SK-N-SH treated with all-trans-retinoic acid at 6 μM for 48 hours (cell line): ENCODE data around the gene TIMMDC1.

Source experiments
- ATAC-seq: fragments of 200-7000 bp; cut with Tn5 transposase; 3 replicates; pipeline ENCODE4 v1.9.1; 2020; ENCODE audit warnings: mild to moderate bottlenecking, moderate library complexity
- ARNTL ChIP-seq: fragments of 450-650 bp; formaldehyde crosslinking; IDR thresholded peaks from 2 replicates; pipeline ENCODE4 v1.5.0; 2020; ENCODE audit warnings: low read depth, mild to moderate bottlenecking, moderate library complexity, borderline replicate concordance
- BACH2 ChIP-seq: fragments of 250-450 bp; sonication (Bioruptor Pico); IDR thresholded peaks from 2 replicates; pipeline ENCODE4 v1.9.0; 2021; ENCODE audit warnings: mild to moderate bottlenecking, borderline replicate concordance
- CREB5 ChIP-seq: fragments of 250-450 bp; sonication (Bioruptor Pico); IDR thresholded peaks from 2 replicates; pipeline ENCODE4 v1.5.1; 2020; ENCODE audit warnings: low read depth, mild to moderate bottlenecking, moderate library complexity
- CSDC2 ChIP-seq: fragments of 250-450 bp; sonication (Bioruptor Pico); IDR thresholded peaks from 2 replicates; pipeline ENCODE4 v1.5.0; 2020; ENCODE audit warnings: mild to moderate bottlenecking, moderate library complexity
- CSRNP3 ChIP-seq: fragments of 250-450 bp; sonication (Bioruptor Pico); IDR thresholded peaks from 2 replicates; pipeline ENCODE4 v1.5.1; 2021; ENCODE audit warnings: mild to moderate bottlenecking, moderate library complexity
- ESRRG ChIP-seq: fragments of 250-450 bp; sonication (Bioruptor Pico); IDR thresholded peaks from 2 replicates; pipeline ENCODE4 v1.6.1; 2021; ENCODE audit warnings: mild to moderate bottlenecking
- GLIS3 ChIP-seq: fragments of 250-450 bp; sonication (Bioruptor Pico); IDR thresholded peaks from 2 replicates; pipeline ENCODE4 v1.5.0; 2020; ENCODE audit warnings: mild to moderate bottlenecking, moderate library complexity
- ISL1 ChIP-seq: fragments of 250-450 bp; sonication (Bioruptor Pico); IDR thresholded peaks from 2 replicates; pipeline ENCODE4 v2.1.2; 2022; ENCODE audit warnings: mild to moderate bottlenecking, moderate library complexity
- OSR1 ChIP-seq: fragments of 250-450 bp; sonication (Bioruptor Pico); IDR thresholded peaks from 2 replicates; pipeline ENCODE4 v1.8.0; 2022; ENCODE audit warnings: moderate library complexity, mild to moderate bottlenecking, inconsistent platforms
- POU6F1 ChIP-seq: fragments of 250-450 bp; sonication (Bioruptor Pico); IDR thresholded peaks from 2 replicates; pipeline ENCODE4 v1.8.0; 2021; ENCODE audit warnings: low read depth, mild to moderate bottlenecking, moderate library complexity, borderline replicate concordance
- PPARA ChIP-seq: fragments of 250-450 bp; sonication (Bioruptor Pico); IDR thresholded peaks from 2 replicates; pipeline ENCODE4 v1.5.0; 2020; ENCODE audit warnings: mild to moderate bottlenecking, borderline replicate concordance
- RARB ChIP-seq: fragments of 250-450 bp; sonication (Bioruptor Pico); IDR thresholded peaks from 2 replicates; pipeline ENCODE4 v1.8.0; 2021; ENCODE audit warnings: mild to moderate bottlenecking, moderate library complexity
- TCF4 ChIP-seq: fragments of 250-450 bp; sonication (Bioruptor Pico); IDR thresholded peaks from 2 replicates; pipeline ENCODE4 v1.8.0; 2021; ENCODE audit warnings: mild to moderate bottlenecking, moderate library complexity, borderline replicate concordance
- ZC3H10 ChIP-seq: fragments of 250-450 bp; sonication (Bioruptor Pico); IDR thresholded peaks from 2 replicates; pipeline ENCODE4 v1.5.1; 2021; ENCODE audit warnings: mild to moderate bottlenecking, moderate library complexity
- ZFP3 ChIP-seq: fragments of 250-450 bp; sonication (Bioruptor Pico); IDR thresholded peaks from 2 replicates; pipeline ENCODE4 v1.5.0; 2020; ENCODE audit warnings: mild to moderate bottlenecking, moderate library complexity
- ZFP30 ChIP-seq: fragments of 450-650 bp; formaldehyde crosslinking; IDR thresholded peaks from 2 replicates; pipeline ENCODE4 v1.5.0; 2022; ENCODE audit warnings: mild to moderate bottlenecking, moderate library complexity
- ZNF565 ChIP-seq: fragments of 450-650 bp; formaldehyde crosslinking; conservative IDR thresholded peaks from 2 replicates; pipeline ENCODE4 v1.5.0; 2020; ENCODE audit warnings: low read depth, mild to moderate bottlenecking, moderate library complexity
- ZNF70 ChIP-seq: fragments of 450-650 bp; formaldehyde crosslinking; IDR thresholded peaks from 2 replicates; pipeline ENCODE4 v1.5.0; 2020; ENCODE audit warnings: mild to moderate bottlenecking, moderate library complexity
- ZNF8 ChIP-seq: fragments of 450-650 bp; formaldehyde crosslinking; IDR thresholded peaks from 2 replicates; pipeline ENCODE4 v1.5.0; 2020; ENCODE audit warnings: mild to moderate bottlenecking, moderate library complexity
- TF ChIP-seq, protein P1 (sequence below): fragments of 250-450 bp; sonication (Bioruptor Pico); IDR thresholded peaks from 2 replicates; pipeline ENCODE4 v1.8.0; 2020; ENCODE audit warnings: mild to moderate bottlenecking, moderate library complexity, borderline replicate concordance

Gene TIMMDC1

DNA sequence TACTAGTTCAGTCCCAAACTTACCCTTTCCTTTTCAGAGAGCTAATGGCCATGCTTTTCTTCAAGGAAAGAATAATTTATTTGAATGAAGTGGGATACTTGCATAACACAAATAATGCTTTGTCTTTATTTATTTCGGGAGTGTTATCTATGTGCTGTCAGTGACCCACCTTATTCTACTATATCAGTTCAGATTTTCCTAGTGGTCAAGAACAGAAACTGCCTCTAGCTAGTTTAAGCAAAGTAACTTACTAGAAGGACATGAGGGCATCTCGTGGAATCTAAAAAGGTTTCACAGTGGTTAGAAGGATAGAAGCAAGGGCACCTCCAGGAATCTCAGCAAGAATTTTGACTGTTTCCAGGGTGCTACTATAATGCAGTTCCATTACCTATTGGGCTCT is 3.8 kb upstream of the TIMMDC1 start:
- no peak for TF ChIP-seq ZFP3
- TF ChIP-seq ESRRG (CRISPR knock-in tag): no peak
- TF ChIP-seq ARNTL (CRISPR knock-in tag): no peak
- TF ChIP-seq, all 23 proteins: peak for 0
- no peak for ATAC-seq

DNA sequence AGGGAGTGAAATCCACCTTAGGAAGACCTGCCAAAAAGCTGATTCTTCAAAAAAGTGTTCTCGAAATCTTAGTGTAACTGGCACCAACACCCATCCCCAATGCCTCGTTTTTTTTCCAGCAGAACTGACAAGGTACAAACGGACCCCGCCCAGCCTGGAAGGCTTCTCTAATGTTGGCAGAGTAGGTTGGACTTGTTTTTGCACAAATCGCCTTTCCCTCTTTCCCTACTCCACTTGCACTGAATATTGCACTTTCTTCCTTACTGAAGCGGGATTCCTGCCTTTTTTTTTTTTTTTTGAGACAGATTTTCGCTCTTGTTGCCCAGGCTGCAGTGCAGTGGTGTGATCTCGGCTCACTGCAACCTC is 544 bp upstream of the TIMMDC1 start:
- TF ChIP-seq, protein P1, sequence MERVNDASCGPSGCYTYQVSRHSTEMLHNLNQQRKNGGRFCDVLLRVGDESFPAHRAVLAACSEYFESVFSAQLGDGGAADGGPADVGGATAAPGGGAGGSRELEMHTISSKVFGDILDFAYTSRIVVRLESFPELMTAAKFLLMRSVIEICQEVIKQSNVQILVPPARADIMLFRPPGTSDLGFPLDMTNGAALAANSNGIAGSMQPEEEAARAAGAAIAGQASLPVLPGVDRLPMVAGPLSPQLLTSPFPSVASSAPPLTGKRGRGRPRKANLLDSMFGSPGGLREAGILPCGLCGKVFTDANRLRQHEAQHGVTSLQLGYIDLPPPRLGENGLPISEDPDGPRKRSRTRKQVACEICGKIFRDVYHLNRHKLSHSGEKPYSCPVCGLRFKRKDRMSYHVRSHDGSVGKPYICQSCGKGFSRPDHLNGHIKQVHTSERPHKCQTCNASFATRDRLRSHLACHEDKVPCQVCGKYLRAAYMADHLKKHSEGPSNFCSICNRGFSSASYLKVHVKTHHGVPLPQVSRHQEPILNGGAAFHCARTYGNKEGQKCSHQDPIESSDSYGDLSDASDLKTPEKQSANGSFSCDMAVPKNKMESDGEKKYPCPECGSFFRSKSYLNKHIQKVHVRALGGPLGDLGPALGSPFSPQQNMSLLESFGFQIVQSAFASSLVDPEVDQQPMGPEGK: no peak
- TF ChIP-seq OSR1 (no peak), ISL1 (CRISPR knock-in tag) (no peak), TCF4 (no peak), RARB (CRISPR knock-in tag) (no peak), CSRNP3 (CRISPR knock-in tag) (no peak), ESRRG (CRISPR knock-in tag) (no peak)
- peak; percentile 21 for ATAC-seq

GRCh38 chr3:119500265-119500664 is 1.9 kb downstream of the TIMMDC1 start:
- no peak for ATAC-seq
- TF ChIP-seq ZNF565 (CRISPR knock-in tag) (no peak), CREB5 (no peak), ZC3H10 (CRISPR knock-in tag) (no peak), ZFP30 (no peak), ESRRG (CRISPR knock-in tag) (no peak), GLIS3 (CRISPR knock-in tag) (no peak), TCF4 (no peak), OSR1 (no peak), CSDC2 (CRISPR knock-in tag) (no peak), ARNTL (CRISPR knock-in tag) (no peak), BACH2 (CRISPR knock-in tag) (no peak), PPARA (CRISPR knock-in tag) (no peak), ZFP3 (no peak), RARB (CRISPR knock-in tag) (no peak), CSRNP3 (CRISPR knock-in tag) (no peak), ZNF8 (CRISPR knock-in tag) (no peak), ISL1 (CRISPR knock-in tag) (no peak), ZNF70 (CRISPR knock-in tag) (no peak)
- TF ChIP-seq, protein P1: no peak

GRCh38 chr3:119500901-119501300 is 2.6 kb downstream of the TIMMDC1 start:
- ATAC-seq: no peak
- TF ChIP-seq PPARA (CRISPR knock-in tag): no peak
- TF ChIP-seq CREB5: no peak
- no peak for TF ChIP-seq GLIS3 (CRISPR knock-in tag)
- TF ChIP-seq OSR1: no peak
- no peak for TF ChIP-seq POU6F1
- TF ChIP-seq ARNTL (CRISPR knock-in tag): no peak
- TF ChIP-seq ZFP3: no peak
- TF ChIP-seq RARB (CRISPR knock-in tag): no peak
- no peak for TF ChIP-seq ZNF70 (CRISPR knock-in tag)
- TF ChIP-seq ZFP30: no peak
- TF ChIP-seq, protein P1: no peak
